K562 (cell line): ENCODE results near the gene BGN.

Source experiments
- KDM1A ChIP-seq, 2 experiments: fragments of 450-650 bp; IDR thresholded peaks; 2 replicates each; pipeline ENCODE4 v1.6.1; 2016; ENCODE audit warnings: mild to moderate bottlenecking in 2 of 2
- SP2 ChIP-seq: IDR thresholded peaks from 2 replicates; pipeline ENCODE4 v1.6.1; 2011; ENCODE audit warnings: mild to moderate bottlenecking, low read depth, low read length, moderate library complexity; ENCODE audit not compliant: poor library complexity, severe bottlenecking; ENCODE audit errors: extremely low read depth
- USF2 ChIP-seq: sonication (generic); formaldehyde crosslinking; IDR thresholded peaks from 2 replicates; pipeline ENCODE4 v1.5.0; 2020; ENCODE audit warnings: missing genetic modification reagents
- ZZZ3 ChIP-seq: fragments of 450-650 bp; IDR thresholded peaks from 2 replicates; pipeline ENCODE4 v1.6.1; 2016; ENCODE audit warnings: antibody characterized with exemption, mild to moderate bottlenecking, moderate library complexity

DNA sequence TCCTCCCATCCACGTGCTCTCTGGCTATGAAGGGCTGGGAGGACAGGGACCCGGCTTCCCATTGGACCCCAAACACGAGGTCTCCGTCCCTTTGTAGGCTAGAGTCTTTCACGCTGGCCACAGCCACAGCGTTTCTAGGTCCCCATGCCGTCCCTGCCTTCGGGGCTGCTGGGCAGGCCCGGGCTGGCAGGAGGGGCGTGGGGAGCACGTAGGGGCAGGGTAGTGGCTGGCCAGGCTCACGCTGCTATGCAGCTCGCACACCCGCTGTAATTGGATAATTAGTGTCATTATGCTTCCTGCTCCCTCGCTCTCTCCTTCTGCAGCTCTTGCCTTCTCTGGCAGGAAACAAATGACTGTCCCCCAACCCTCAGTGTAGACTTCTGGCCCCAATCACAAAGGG lies 32.4 kb downstream of the BGN start:
- TF ChIP-seq SP2 (no peak), ZZZ3 (no peak), USF2 (CRISPR knock-in tag) (no peak), KDM1A (IDR thresholded peaks at IDR 0.05) (no peak)
